Measurements from ENCODE around the gene AKAP13.

Gene AKAP13

DNA sequence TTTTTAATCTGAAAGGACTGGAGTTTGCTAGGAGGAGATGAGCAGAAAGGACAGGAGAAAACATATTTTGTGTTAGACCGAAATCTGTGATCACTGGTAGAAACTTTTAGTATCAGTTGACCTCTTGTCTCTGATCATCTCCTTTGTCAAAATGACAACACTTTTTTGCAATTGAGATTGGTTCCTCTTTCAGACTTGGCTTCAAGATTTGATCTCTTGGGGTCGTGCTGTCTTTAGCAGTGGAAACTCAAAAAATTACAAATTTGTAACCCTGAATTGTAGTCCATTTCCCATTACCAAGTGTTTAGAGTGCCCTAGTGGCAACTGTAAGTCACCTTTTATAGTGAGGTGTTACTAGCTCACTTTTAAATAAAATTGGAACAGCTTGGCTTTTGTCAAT is 306.9 kb downstream of the AKAP13 start:
- no peak for DNase-seq

DNA sequence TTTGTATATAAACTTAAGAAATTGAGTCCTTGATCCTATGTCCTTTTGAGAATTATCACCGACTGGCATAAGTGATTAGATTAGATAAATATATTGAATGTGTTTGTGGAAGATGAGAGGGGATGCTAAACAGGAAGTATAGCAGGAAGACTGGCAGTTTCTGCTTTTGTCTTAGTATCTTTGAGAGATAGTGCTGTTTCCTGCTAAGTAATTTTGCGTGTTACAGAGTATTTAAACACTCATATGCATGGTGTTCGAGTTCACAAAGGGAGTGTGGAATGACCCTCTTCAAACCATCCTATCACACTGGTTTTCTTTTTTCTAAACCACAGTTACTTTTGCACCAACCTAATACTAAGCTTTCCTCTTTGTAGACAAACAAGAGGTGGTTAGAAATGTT is 308.3 kb downstream of the AKAP13 start:
- DNase-seq = no peak

DNA sequence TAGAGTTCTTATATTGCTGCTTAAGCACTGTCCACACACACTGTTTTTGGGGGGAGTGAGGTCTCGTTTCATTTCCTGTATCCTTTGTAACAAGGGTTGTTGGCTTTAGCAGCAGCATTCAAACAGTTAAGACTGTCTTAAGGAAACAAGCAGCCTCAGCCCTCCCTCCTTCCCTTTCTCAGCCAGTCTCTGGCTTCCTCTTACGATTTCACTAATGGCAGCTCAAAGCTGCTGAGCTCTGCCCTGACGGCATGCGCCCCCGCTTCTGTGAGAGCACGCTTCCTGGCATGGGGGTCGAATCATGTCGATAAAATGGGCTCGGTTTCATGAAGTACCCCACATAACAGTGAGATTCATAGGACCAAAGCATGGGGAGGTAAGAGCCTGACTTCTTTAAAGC is 309.3 kb downstream of the AKAP13 start:
- DNase-seq = no peak

DNA sequence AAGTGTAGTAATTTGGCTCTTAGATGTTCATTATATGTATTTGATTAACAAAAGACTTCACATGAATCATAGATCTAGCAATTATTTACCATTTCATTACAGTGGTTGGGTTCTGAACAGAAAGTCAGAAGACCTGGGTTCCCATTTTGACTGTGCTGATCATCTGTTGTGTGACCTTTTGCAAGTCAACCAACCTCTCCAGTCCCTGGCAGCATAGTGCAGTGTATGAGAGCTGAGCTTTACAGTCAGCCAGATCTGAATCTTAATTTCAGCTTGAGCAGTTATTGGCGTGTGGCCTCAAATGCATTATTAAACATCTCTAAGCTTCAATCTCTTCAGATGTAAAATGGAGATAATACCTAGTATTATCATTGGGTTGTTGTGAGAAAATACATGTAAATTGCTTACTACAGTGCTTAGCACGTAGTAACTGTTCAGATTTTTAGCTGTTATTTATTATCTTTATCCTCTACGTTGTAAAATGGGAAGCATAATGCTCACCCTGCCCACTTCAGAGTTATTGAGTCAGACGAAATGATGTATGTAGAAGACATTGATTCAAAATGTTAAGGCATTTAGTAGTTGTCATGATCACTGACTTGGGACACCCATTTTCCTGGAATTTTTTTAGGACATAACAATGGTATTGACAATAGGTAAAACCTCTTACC is 310.3 kb downstream of the AKAP13 start:
- DNase-seq = no peak

DNA sequence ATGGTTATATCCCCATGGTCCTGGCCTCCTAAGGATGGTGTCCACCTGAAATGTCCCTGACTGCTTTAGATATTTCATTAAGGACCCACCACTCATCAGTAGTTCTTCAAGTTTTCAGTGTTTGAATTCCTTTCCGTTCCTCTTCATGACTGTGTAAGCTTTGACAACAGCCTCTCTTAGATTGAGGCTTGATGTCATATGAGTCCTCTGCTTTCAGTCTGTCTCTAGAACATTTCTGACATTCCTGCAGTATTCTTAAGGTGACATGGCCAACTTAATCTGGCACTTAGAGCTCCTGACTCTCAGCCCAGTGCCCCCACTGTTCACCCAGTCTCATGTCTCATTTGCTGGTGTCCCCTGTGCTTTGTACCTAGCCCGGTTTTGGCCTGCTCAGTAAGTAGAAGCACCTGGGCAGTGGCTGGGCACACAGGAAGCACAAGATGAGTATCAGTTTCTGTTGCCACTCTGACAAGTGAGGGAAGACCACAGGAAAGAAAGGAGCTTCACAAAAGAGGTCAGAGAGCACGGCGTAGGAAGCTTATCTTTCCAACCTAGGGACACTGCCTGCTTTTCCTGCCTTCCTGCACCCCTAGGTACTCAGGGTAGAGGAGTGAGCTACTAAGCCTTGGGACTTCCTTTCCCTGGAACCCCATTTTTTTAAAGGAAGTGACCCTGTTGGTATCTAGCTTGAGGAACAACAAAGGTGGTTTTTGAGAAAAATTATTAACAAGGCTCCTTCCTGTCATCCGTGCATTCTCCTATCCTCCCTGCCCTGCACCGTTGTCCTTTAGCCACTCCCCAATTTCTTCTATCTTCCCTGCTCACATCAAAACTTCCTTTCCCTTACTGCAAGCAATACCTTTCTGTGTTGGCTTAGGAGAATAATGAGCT is 311.2 kb downstream of the AKAP13 start:
- DNase-seq = no peak

DNA sequence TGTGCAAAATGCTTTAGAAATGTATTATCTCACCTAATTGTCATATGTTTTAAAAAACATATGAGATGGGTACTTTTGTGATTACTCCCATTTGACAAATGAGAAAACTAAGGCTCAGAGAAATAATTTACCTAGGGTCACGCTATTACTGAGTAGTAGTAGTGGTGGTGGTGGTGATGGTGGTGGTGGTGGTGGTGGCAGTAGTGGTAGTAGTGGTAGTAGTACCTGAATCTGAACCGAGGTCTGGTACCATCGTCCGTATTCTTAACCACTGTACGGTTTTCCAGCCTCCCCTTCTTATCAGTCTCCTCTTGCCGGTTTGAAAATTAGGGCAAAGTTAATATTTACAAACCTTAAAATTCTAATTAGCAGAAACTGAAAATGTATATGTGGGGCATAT is 311.9 kb downstream of the AKAP13 start:
- no peak for DNase-seq

DNA sequence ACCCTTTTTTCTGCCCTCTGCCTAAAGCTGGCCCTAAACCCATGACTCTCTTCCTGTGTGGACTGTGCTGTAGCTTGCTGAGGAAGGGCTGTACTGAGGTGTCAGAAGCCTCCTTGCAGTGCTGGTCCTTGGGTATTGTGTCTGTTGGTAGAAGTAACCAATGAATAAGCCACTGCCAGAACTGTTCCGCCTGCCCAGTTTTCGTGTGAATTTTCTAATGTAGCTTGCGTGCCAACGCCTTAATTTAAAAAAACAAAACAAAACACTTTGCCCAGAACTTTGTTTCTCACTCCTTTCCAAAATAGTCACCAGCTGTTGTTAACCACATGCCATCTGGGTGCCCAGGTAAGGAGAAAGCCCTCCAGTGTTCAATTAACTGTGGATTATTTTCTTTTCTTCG is 312.5 kb downstream of the AKAP13 start:
- no peak for DNase-seq

DNA sequence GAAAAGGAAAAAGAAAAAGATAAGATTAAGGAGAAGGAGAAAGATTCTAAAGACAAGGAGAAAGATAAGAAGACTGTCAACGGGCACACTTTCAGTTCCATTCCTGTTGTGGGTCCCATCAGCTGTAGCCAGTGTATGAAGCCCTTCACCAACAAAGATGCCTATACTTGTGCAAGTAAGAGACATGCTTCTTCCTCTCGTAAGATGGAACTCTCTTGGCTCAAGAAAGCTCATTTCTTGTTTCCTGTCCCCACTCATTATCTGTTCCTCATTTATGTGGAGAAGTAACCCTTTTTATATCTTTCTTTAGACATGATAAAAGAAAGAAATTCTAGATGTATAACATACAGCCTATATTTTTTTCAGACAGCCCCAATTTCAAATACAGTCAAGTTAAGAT is 312.9 kb downstream of the AKAP13 start:
- no peak for DNase-seq

DNA sequence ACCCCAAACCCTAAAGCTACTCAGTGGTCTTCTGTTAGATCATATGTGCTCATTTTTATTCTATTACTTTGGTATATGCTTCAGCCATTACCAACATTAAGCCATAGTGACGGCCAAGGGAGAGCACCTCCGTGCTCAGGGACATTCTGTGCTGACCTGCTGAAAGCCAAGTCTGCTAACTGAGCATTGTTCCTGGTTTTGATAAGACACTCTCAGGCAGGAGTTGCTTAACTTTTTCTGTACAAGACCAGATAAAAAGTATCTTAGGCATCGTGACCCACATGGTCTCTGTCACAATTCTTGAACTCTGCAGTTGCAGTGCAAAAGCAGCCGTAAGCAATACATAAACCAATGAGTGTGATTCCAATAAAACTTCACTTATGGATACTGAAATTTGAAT is 313.7 kb downstream of the AKAP13 start:
- no peak for DNase-seq

DNA sequence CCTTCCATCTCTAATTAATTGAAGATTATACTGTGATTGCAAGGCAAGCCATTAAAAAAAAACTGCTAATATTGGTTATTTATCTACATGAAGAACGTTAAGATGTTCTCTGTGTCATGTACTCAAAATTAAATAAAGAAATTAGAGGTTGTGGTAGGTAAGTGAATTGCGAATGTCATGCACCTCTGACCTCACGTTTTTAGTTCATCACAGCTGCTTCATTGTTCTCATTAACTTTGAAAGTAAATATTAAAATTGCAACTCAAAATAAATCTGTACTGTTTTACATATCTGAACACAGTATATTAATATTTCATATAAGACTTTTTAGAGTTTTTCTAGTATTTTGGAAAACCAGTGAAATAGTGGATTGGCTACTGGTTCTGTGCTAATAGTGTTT is 320.4 kb downstream of the AKAP13 start:
- DNase-seq = no peak

DNA sequence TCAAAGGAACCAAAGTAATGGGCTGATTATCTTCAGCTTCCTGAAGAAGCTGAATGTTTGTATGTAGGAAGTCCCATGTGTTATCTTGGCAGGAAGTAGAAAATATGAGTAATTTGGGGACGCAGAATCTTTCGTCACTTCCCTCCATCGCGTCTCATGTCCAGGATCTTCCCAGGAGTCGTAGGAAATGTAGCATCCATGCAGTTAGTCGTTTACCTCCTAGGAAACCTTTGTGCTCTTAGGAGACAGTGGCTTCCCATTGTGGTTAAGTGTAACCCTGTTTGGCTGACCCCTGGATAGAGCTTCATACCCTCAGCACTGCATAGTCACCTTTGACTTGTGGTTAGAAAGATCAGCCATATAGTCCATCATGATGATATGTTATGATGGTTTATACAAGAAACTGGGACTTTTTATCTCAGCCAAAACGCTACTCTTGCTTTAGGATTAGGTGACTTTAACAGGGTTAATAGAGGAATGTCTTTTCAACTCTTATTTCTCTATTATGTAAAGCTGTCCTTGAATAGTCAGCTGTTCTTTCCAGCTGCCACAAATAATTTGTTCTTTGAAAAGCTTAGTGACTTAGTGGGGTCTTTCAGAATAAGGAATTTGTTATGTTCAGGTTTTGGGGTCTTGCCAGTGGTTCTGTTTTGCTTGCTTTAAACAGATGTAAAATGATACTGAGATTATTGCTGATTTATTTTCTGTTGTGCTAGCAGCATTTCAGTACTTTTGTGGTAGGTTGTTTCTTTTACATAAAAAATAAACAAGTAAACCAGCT is 322.1 kb downstream of the AKAP13 start:
- DNase-seq = no peak

DNA sequence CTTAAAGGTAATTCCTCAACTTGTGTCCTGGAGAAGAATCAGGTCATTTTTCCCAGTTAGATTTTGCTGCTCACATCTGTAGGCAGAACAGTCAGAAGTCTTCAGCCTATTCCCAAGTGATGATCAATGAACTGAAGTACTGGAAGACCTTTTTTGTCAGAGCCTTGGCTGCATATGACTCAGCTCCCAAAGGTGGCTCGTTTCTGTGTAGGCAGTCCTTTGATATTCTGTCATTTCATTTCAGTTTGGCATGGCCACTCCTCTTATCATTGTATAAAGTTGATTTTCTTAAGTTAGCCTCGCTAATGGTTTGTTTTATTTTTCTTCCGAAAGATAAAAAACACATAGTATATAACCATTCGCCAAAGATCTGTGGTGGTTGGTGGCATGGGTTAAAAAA is 323.7 kb downstream of the AKAP13 start:
- no peak for DNase-seq

DNA sequence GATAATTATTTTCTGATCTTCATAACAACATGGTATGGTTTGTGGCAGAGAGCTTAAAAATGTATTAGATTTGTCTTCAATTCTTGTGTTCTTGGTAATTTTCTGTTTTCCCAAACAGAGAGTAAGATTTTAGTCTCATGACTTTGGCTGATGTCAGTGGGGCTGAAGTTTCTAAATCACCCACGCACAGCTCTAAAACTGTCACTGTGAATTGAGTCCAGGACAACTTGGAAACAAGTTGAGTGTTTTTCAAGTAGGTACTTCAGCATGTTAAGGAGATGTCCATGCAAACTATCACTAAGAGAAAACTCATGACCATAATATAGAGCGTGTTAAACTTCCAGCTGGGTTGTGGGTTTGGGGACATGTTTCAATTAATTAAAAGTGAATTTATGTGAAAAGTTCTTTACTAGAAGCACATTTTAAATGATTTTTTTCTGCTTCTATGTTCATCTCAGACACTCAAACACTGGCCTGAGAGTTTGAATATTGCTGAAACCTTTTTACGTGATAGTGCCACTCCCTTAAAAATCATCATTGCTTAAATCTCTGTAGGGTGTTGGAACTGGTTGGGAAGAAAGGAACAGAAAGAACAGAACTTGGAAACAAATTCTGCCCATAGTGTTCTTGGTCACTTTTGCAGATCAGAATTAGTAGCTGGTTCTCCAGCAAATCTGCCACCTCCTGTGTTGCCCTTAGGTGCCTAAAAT is 324.5 kb downstream of the AKAP13 start:
- no peak for DNase-seq

DNA sequence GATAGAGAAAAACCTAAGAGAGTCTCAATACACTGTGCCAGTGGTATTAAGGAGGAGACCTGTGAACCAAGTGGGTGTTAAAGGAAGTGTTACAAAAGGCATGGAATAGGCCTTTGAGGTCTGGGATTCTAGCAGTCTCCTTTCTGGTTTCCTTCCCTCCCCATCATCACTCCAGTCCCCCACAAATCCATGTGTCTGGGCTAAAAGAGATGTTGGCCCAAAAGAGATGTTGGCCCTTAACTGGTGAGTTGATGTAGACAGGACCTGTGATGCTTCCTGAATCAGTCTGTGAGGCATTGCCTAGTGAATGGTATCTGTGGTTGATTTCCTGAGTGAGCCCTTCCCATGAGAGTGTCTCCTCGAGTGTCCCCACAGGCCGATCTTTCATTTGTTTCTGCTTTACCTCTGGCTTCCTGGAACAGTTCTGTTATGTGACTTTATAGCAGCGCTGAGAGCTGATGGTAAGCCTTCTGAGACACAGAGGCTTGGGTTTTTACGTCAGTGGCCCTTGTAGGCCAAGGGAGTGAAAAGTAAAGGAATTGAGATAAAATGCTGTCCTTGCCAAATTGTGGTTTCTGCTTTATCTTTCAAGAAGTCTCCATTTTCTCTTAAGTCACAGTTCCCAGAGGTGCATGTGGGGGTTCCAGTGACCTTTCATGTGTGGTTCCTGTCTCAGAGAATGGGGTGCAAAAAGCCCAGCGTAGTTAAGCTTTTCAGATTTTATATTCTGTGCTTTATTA is 326.5 kb downstream of the AKAP13 start:
- DNase-seq = no peak

DNA sequence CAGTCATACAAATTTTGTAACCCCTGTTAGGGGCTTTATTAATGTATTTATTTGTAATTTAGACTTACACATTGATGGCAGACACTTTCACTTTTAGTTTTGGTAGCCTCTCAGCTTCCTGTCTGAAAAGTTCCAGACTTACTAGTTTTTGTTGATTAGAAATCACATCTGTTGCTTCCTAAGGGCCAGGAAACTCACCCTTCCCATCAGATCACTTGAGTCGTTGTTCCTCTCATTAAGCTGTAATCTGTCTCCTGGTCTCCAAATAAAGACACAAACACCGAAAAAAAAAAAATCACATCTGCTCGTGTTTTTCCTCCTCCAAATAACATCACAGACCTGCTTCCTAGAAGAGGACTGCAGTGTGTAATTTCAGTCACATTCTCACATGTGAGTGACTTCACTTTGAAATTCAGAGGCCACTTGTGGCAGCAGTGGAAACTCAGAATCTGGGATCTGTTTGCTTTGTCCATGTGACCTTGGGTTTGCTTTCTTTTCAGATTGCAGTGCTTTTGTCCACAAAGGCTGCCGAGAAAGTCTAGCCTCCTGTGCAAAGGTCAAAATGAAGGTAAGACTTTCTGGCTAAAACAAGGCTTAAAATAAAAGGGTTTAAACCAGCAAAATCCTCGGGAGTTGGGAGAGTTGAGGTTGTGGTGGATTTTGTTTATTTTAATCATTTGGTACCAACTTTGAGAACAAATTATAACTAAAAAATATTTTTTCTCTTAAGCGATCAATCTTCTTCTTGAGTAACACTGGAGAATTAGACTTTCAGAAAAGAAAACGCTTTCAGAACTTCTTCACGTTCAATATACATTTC is 327.3 kb downstream of the AKAP13 start:
- DNase-seq = no peak

DNA sequence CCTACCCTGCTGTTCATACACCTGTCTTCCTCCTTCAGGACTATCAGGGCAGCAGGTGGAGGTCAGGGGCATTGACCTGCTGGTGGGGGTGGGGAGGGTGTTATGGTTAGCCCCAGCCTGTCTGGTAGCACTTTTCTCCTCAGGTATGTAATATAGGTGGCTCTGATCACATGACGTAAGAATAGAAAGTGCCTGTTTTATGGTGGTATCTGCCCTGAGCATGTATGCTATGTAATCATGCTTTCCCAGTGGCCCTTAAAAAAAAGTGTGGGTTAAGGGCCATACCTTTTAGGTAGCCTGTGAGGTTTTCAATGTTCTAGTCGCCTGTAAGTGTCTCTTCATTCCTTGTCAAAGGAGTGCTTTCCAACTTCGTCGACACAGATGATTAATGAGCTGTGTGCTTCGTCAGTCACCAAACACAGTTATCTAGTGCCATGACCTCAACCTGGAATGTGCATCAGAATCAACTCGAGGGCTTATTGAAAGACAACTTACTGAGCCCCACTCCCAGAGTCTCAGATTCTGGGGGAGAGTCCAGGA is 328.1 kb downstream of the AKAP13 start:
- no peak for DNase-seq

DNA sequence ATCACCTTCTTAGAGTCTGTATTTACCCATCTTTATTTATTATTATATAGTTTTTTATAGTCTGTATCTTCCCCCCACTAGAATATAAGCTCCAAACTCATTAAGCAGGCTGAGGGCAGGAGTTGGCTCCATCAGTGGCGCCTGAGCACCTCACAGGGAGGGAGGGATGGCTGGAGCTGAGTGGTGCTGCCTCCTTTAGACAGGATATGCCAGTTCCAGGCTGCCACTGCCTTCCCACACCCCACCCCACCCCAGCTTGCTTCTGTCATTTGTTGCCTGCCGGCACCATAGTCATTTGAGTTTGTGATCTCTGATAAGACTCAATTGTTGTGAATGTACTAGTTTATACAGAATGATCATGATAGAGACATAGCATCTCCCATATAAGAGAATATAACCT is 328.8 kb downstream of the AKAP13 start:
- DNase-seq = no peak

DNA sequence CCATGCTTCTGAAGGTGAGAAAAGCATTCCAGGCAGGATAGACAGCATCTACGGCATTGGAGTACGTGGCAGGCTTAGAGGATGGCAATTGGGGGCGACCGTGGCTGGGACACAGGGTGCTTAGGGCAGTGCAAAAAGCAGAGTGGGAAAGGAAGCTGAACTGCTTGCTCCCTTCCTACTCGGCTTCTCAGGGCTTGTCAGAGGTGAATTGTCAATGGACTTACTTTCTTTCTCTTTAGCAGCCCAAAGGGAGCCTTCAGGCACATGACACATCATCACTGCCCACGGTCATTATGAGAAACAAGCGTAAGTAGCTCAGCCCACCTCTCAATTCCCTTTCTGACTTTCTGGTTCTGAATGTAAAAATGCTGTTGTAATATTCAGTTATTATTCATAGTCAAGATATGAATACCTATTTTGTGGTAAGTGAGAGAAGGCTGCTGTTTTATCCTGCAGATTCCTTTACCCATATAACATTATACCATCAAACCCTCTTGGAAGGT is 330.0 kb downstream of the AKAP13 start:
- DNase-seq = no peak

DNA sequence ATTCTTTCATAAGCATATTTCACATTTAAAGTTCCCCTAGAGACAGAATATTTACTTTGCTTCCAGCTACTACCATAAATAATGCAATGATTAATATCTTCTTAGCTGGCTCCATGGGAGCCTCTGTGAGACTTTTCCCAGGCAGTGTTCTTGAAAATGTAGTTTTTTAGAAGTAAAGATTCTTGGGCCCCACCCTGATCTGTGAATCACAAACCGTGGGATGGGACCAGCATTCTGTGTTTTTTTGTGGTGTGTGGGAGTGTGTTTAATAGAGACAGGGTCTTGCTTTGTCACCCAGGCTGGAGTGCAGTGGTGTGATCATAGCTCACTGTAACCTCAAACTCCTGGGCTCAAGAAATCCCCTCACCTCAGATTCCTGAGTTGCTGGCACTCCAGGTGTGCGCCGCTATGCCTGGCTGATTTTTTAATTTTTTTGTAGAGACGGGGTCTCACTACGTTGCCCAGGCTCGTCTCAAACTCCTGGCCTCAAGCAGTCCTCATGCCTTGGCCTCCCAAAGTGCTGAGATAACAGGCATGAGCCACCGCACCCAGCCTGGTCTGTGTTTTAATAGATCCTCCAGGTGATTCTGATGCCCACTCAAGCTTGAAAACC is 331.3 kb downstream of the AKAP13 start:
- DNase-seq = no peak

DNA sequence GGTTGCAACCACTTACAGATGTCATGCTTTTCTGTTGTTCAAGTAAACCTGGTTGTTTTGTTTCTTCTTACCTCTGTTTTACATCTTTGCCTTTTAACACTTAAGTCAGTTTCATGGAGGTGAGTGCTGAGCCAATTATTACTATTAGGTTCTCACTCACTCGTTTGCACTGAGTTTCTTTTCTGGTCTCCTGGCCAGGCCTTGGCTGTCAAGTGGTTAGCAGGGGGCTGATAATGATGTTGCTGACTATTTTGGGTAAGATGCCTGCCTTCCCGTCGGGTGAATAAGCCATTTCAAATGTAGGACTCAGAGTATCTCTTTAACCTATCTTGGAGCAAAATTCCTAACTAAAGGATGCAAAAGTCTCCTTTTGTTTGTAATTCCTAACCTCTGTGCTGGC is 335.9 kb downstream of the AKAP13 start:
- DNase-seq = no peak

DNA sequence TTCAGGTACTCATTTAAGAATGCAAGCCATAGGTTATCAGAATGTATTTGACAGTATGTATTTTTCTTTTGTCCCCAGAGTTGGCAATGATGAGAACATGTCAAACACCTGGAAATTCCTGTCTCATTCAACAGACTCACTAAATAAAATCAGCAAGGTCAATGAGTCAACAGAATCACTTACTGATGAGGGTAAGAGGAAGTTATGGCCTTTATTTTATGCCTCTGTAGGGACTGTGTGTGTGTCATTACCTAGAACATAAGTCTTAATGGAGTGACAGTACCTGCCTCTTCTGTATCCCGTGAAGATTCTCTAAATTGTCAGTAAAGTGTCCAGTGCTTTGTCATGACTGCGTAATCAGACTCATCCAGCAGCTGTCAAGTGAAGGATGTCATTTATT is 336.8 kb downstream of the AKAP13 start:
- DNase-seq = no peak
